ENCODE data around the gene TM9SF3.

Gene TM9SF3

GRCh38 chr10:96606216-96606615 lies 19.4 kb upstream of the TM9SF3 start:
- TF ChIP-seq CTCF (IDR thresholded peaks at IDR 0.05; ENCODE audit: low read depth, low read length): no peak
- H3K4me3 ChIP-seq (ENCODE audit: low read depth, low read length): no peak overlapping the region

DNA sequence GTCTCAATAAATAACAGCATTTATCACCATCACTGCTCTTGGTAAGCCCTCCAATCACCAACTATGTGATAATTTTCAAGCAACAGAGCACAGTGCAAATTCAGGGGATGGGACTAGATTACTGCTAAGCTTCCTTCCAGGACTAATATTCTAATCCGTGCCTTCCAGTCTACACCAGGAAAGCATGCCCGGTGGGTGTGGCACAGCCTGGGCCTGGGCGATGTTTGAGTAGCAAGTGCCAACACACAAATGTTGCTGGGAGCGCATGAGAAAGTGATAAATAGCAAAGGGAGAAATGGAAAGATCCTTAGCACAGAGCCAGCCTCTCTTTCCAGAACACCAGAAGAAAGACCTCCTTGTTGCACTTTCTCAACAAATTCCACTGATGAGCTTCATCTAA lies 13.5 kb upstream of the TM9SF3 start:
- TF ChIP-seq CTCF (IDR thresholded peaks at IDR 0.05; ENCODE audit: low read depth, low read length): no peak
- no peak overlapping the region for H3K4me3 ChIP-seq (ENCODE audit: low read depth, low read length)

DNA sequence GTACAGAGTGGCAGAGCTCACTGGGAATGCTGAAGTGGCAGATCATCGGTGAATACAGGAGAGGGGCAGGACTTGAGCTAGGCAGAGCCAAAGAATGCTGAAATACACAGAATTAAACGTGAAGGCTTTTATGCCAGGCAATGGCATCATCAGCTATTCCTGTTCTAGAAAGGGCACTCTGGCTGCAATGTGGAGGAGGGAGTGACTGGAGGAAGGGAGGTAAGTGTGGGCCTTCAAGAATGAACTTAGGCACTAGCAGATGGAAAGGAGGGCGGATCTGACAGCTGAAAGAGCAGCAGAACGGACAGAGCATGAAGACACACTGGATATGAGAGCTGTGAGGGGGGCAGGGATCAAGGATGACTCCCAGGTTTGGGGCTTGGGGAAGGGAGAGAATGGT lies 12.0 kb upstream of the TM9SF3 start:
- no peak for TF ChIP-seq CTCF (IDR thresholded peaks at IDR 0.05; ENCODE audit: low read depth, low read length)
- H3K4me3 ChIP-seq (ENCODE audit: low read depth, low read length): no peak overlapping the region

- TF ChIP-seq CTCF (IDR thresholded peaks at IDR 0.05; ENCODE audit: low read depth, low read length): no peak
These were observed 9.9 kb upstream of the TM9SF3 start for GRCh38 chr10:96596422-96597407.

GRCh38 chr10:96595741-96596140 lies 8.9 kb upstream of the TM9SF3 start:
- H3K4me3 ChIP-seq (ENCODE audit: low read depth, low read length): no peak overlapping the region
- TF ChIP-seq CTCF (IDR thresholded peaks at IDR 0.05; ENCODE audit: low read depth, low read length): no peak

More at GRCh38 chr10:96596422-96597407, 9.9 kb upstream of the TM9SF3 start:
- no peak overlapping the region for H3K4me3 ChIP-seq (ENCODE audit: low read depth, low read length)

DNA sequence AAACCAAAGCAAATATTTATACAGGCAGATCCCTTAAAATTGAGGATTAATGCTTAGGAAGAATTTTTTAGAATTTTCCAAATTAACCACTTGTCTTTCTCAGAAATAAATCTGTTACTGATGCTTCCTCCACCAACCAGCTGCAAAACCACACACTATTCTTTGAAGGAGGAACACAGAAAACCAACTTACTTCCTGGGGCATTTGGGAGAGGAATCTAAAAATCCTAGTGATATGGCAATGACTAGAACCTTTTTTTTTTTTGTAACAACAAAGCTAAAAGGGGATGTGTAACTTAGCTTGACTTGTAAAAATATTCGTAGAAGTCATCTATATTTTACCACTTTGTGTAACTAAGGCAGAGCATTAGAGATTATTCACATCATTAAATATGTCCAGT lies 5.1 kb upstream of the TM9SF3 start:
- no peak for TF ChIP-seq CTCF (IDR thresholded peaks at IDR 0.05; ENCODE audit: low read depth, low read length)
- no peak overlapping the region for H3K4me3 ChIP-seq (ENCODE audit: low read depth, low read length)

All from WI38 (cell line).